BE2C (cell line): ENCODE measurements around the gene TSEN34.

Experiments used
- DNase-seq: peaks from one replicate; pipeline ENCODE4 v3.0.0-alpha.2; 2020
- H3K27me3 ChIP-seq: fragments of 250-450 bp; sonication (Bioruptor Pico); 2 replicates; pipeline ENCODE4 v1.5.1; 2020; ENCODE audit warnings: mild to moderate bottlenecking
- H3K36me3 ChIP-seq: fragments of 250-450 bp; sonication (Bioruptor Pico); 2 replicates; pipeline ENCODE4 v1.5.1; 2020; ENCODE audit warnings: mild to moderate bottlenecking
- H3K4me1 ChIP-seq: fragments of 250-450 bp; sonication (Bioruptor Pico); 2 replicates; pipeline ENCODE4 v1.5.1; 2020
- H3K4me3 ChIP-seq: 2 replicates; pipeline ENCODE4 v1.5.1; 2011; ENCODE audit warnings: low read depth, low read length
- H3K9me3 ChIP-seq: fragments of 250-450 bp; sonication (Bioruptor Pico); 2 replicates; pipeline ENCODE4 v1.5.1; 2020
- TF ChIP-seq, protein P1 (sequence below): IDR thresholded peaks from 2 replicates; pipeline ENCODE4 v1.5.1; 2012; ENCODE audit warnings: mild to moderate bottlenecking, low read depth, low read length

Gene TSEN34

GRCh38 chr19:54172471-54173358 is 18.4 kb upstream of the TSEN34 start, which contains the start of gene TMC4:
Gene TMC4 (minus strand): TSS chr19:54173160. CDS start chr19:54173117, 43 bp downstream.
- Histone ChIP-seq H3K27me3 (peaks cover 9% of the 10 kb centered on the region; the same call in 1 of the 2 replicates), H3K36me3 (no peaks in the 10 kb centered on the region), H3K9me3 (no peaks in the 10 kb centered on the region), H3K4me1 (no peaks in the 10 kb centered on the region), H3K4me3 (no peak within 1 kb of the TSS)
- no peak for DNase-seq
- TF ChIP-seq, protein P1, sequence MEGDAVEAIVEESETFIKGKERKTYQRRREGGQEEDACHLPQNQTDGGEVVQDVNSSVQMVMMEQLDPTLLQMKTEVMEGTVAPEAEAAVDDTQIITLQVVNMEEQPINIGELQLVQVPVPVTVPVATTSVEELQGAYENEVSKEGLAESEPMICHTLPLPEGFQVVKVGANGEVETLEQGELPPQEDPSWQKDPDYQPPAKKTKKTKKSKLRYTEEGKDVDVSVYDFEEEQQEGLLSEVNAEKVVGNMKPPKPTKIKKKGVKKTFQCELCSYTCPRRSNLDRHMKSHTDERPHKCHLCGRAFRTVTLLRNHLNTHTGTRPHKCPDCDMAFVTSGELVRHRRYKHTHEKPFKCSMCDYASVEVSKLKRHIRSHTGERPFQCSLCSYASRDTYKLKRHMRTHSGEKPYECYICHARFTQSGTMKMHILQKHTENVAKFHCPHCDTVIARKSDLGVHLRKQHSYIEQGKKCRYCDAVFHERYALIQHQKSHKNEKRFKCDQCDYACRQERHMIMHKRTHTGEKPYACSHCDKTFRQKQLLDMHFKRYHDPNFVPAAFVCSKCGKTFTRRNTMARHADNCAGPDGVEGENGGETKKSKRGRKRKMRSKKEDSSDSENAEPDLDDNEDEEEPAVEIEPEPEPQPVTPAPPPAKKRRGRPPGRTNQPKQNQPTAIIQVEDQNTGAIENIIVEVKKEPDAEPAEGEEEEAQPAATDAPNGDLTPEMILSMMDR: no peak

- no peak overlapping the region for H3K4me3 ChIP-seq
- TF ChIP-seq, protein P1: no peak
- H3K27me3 ChIP-seq: peaks cover 9% of the 10 kb centered on the region; the same call in 1 of the 2 replicates
- no peak for DNase-seq
- no peaks in the 10 kb centered on the region for H3K36me3 ChIP-seq
- no peaks in the 10 kb centered on the region for H3K4me1 ChIP-seq
- no peaks in the 10 kb centered on the region for H3K9me3 ChIP-seq
Observed at GRCh38 chr19:54173359-54173699, 17.8 kb upstream of the TSEN34 start.

DNA sequence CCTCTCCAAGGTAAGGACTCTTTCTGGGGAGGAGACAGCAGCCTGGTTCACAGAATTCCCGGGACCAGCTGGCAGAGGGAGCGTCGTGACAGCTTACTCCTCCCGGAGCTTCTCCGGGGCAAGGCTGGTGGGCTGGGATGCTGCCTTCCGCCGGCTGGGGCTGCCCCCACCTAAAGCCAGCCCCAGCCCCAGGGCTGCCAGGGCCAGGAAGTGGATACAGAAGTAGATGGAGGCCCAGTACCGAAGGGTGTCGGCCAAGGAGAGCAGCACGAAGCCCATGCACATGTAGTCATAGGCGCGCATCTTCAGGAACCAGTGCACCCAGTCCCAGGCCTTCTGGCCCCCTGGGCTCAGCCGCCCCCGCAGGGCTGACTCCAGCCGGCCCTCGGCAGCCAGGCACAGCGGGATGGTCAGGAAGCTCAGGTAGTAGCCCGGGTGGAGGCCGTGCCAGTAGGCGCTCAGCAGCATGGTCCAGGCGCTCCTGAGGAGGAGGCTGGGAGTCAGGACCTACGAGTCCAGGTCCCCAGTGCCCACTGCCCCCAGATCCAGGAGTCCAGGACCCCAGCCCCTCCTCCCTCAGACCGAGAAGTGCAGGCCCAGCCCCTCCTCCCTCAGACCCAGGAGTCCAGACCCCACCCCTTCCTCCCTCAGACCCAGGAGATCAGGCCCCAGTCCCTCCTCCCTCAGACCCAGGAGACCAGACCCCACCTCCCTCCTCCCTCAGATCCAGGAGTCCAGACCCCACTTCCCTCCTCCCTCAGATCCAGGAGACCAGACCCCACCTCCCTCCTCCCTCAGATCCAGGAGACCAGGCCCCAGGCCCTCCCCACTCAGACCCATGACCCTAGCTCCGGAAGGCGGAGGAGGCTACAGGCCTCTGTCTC is 16.9 kb upstream of the TSEN34 start:
- H3K4me1 ChIP-seq: no peaks in the 10 kb centered on the region
- no peak overlapping the region for H3K4me3 ChIP-seq
- H3K36me3 ChIP-seq: no peaks in the 10 kb centered on the region
- peaks cover 9% of the 10 kb centered on the region; the same call in 1 of the 2 replicates for H3K27me3 ChIP-seq
- no peak for DNase-seq
- H3K9me3 ChIP-seq: no peaks in the 10 kb centered on the region
- TF ChIP-seq, protein P1: no peak

DNA sequence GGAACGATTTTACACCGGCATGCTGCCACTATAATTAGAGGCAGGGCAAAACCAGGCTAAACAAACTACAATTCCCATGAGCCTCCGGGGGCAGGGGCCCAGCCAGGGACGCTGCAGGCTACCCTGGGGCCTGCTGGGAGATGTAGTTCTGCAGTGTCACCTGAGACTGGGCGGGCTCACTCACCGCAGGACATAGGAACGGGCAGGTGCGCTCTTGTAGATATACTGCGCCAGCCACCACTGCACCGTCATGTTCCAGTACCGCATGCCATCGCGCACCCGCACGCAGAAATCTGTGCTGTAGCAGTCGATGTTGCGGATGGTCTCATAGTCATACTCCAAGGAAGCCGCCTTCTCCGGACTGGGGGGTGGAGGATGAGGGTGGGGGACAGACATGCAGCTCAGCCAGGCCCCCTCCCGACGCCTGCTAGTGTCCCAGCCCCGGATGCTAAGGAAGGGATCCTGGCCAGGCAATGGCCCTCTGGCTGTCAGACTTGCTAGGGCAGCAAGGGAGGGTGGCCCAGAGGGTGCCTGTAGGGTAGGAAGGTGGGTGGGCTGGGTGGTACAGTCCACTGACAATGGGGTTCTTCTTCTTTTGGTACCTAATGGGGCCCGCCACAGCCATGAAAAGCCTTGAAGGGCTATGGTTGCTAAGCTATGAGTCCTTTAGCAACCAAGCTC is 12.4 kb upstream of the TSEN34 start:
- Histone ChIP-seq H3K4me3 (no peak overlapping the region), H3K27me3 (no peaks in the 10 kb centered on the region; the same call in 1 of the 2 replicates), H3K36me3 (no peaks in the 10 kb centered on the region), H3K9me3 (no peaks in the 10 kb centered on the region), H3K4me1 (peaks cover 4% of the 10 kb centered on the region; the same call in 1 of the 2 replicates)
- TF ChIP-seq, protein P1: no peak
- DNase-seq: peak; percentile 57

- TF ChIP-seq, protein P1: no peak
- Histone ChIP-seq H3K9me3 (no peaks in the 10 kb centered on the region), H3K36me3 (no peaks in the 10 kb centered on the region), H3K4me1 (peaks cover 4% of the 10 kb centered on the region; the same call in 1 of the 2 replicates), H3K4me3 (no peak overlapping the region), H3K27me3 (no peaks in the 10 kb centered on the region)
- DNase-seq: no peak
Observed at GRCh38 chr19:54179262-54179852, 11.8 kb upstream of the TSEN34 start.
